Fibroblast of lung (primary cell): ENCODE data around the gene PGAP1. TPM values are rescaled to one million over a fixed set of nuclear protein-coding genes. Genes with fewer than 3 reads are reported as not detected.

Experiments used
- DNase-seq, 2 donors: peaks; one replicate each; pipeline versions ENCODE4 v3.0.0 to v3.0.0-alpha.2; 2010; ENCODE audit warnings: low read depth in 2 of 2
- H2AFZ ChIP-seq: 2 replicates; pipeline ENCODE4 v1.5.1; 2012; ENCODE audit warnings: low read length, control low read depth, inconsistent platforms
- H3K27ac ChIP-seq: 2 replicates; pipeline ENCODE4 v1.5.1; 2011; ENCODE audit warnings: low read length, control low read depth; ENCODE audit not compliant: insufficient read depth
- H3K27me3 ChIP-seq: 2 replicates; pipeline ENCODE4 v1.5.1; 2011; ENCODE audit warnings: mild to moderate bottlenecking, low read length; ENCODE audit not compliant: control insufficient read depth, insufficient read depth
- H3K36me3 ChIP-seq: 2 replicates; pipeline ENCODE4 v1.5.1; 2011; ENCODE audit warnings: low read length; ENCODE audit not compliant: control insufficient read depth, insufficient read depth
- H3K4me1 ChIP-seq: 2 replicates; pipeline ENCODE4 v1.5.1; 2011; ENCODE audit warnings: low read length; ENCODE audit not compliant: control insufficient read depth, insufficient read depth; ENCODE audit errors: extremely low read depth
- H3K4me2 ChIP-seq: 2 replicates; pipeline ENCODE4 v1.5.1; 2011; ENCODE audit warnings: low read length, control low read depth; ENCODE audit not compliant: insufficient read depth; ENCODE audit errors: extremely low read depth
- H3K4me3 ChIP-seq, 4 experiments: fragments of 200-600 bp in 1 of 4; sonication (generic) in 1 of 4; replicated peaks in 1 of 4; 2 replicates each; pipeline ENCODE4 v1.5.1; 2011 to 2016; ENCODE audit warnings: low read length in 4 of 4, low read depth in 3 of 4, mild to moderate bottlenecking in 3 of 4, control low read depth in 2 of 4, inconsistent platforms in 1 of 4, mixed read lengths in 1 of 4; ENCODE audit not compliant: insufficient read depth in 1 of 4; ENCODE audit errors: control extremely low read depth in 1 of 4
- H3K79me2 ChIP-seq: 2 replicates; pipeline ENCODE4 v1.5.1; 2012; ENCODE audit warnings: mild to moderate bottlenecking, low read length, inconsistent platforms; ENCODE audit not compliant: control insufficient read depth, insufficient read depth
- H3K9ac ChIP-seq: 2 replicates; pipeline ENCODE4 v1.5.1; 2011; ENCODE audit warnings: mild to moderate bottlenecking, low read length, control low read depth; ENCODE audit not compliant: insufficient read depth
- H3K9me3 ChIP-seq: 2 replicates; pipeline ENCODE4 v1.5.1; 2012; ENCODE audit warnings: low read depth, low read length; ENCODE audit not compliant: control insufficient read depth, insufficient read depth
- H4K20me1 ChIP-seq: 2 replicates; pipeline ENCODE4 v1.5.1; 2011; ENCODE audit warnings: low read length; ENCODE audit not compliant: control insufficient read depth, insufficient read depth; ENCODE audit errors: extremely low read depth
- CTCF ChIP-seq, 2 donors: IDR thresholded peaks in 1 of 2; conservative IDR thresholded peaks in 1 of 2; 1 replicate in 1 of 2; 2 replicates in 1 of 2; pipeline ENCODE4 v1.5.1; 2011 to 2012; ENCODE audit warnings: low read length in 2 of 2, control low read depth in 1 of 2, inconsistent platforms in 1 of 2, low read depth in 1 of 2, mild to moderate bottlenecking in 1 of 2
- EZH2 ChIP-seq: IDR thresholded peaks from 2 replicates; pipeline ENCODE4 v1.5.1; 2012; ENCODE audit warnings: low read length, control low read depth, mild to moderate bottlenecking; ENCODE audit errors: missing control alignments
- polyA plus RNA-seq, 2 donors: library from polyadenylated mRNA; depleted of rRNA in 1 of 2; stranded (reverse) in 1 of 2; unstranded in 1 of 2; fragments of >200 nt; gene quantifications; 2 replicates each; pipeline ENCODE4 v1.2.1, GENCODE V29; 2011 to 2012; ENCODE audit warnings: missing spikeins in 1 of 2
- total RNA-seq: library from RNA; depleted of rRNA; stranded (reverse); fragments of >200 nt; gene quantifications from 2 replicates; pipeline ENCODE4 v1.2.1, GENCODE V29; 2014

The PGAP1 gene
- total and polyA plus RNA-seq, 2 donors (not counting 1 experiment from before 2014, with no cell fraction given), result 7.0 to 12.1 TPM

- no peak overlapping the region for H3K27ac ChIP-seq
- DNase-seq, result no peak
- no peaks in the 10 kb centered on the region for H3K36me3 ChIP-seq
- H3K4me2 ChIP-seq, result no peak overlapping the region
- no peaks in the 10 kb centered on the region for H4K20me1 ChIP-seq
- H3K4me1 ChIP-seq, result peaks cover 2% of the 10 kb centered on the region
- no peaks in the 10 kb centered on the region for H3K27me3 ChIP-seq
- H3K4me3 ChIP-seq, result no peak overlapping the region
- TF ChIP-seq CTCF (conservative IDR thresholded peaks at IDR 0.05 in 1 of 2, IDR thresholded peaks at IDR 0.05 in 1 of 2; ENCODE audit: low read depth in 1 of 2, low read length in 2 of 2), result no peak
- no peak for TF ChIP-seq EZH2
- no peak overlapping the region for H3K9ac ChIP-seq
- H2AFZ ChIP-seq, result peak overlapping the region; percentile 33
- H3K79me2 ChIP-seq, result no peaks in the 10 kb centered on the region
- no peaks in the 10 kb centered on the region for H3K9me3 ChIP-seq
Measured at GRCh38 chr2:196970099-196970498, 43.6 kb upstream of the PGAP1 start.

- H4K20me1 ChIP-seq, result no peaks in the 10 kb centered on the region
- no peak overlapping the region for H3K9ac ChIP-seq
- DNase-seq, result no peak
- H2AFZ ChIP-seq, result no peak overlapping the region
- H3K79me2 ChIP-seq, result no peaks in the 10 kb centered on the region
- no peak overlapping the region for H3K4me3 ChIP-seq
- H3K27ac ChIP-seq, result no peak overlapping the region
- peaks cover 2% of the 10 kb centered on the region for H3K4me1 ChIP-seq
- no peaks in the 10 kb centered on the region for H3K27me3 ChIP-seq
- no peaks in the 10 kb centered on the region for H3K36me3 ChIP-seq
- H3K4me2 ChIP-seq, result no peak overlapping the region
- H3K9me3 ChIP-seq, result no peaks in the 10 kb centered on the region
- TF ChIP-seq CTCF (conservative IDR thresholded peaks at IDR 0.05 in 1 of 2, IDR thresholded peaks at IDR 0.05 in 1 of 2; ENCODE audit: low read depth in 1 of 2, low read length in 2 of 2) (no peak), EZH2 (no peak)
Measured at GRCh38 chr2:196968516-196968915, 42.0 kb upstream of the PGAP1 start.

GRCh38 chr2:196967775-196968174 is 41.3 kb upstream of the PGAP1 start:
- no peak overlapping the region for H3K27ac ChIP-seq
- H3K9me3 ChIP-seq, result no peaks in the 10 kb centered on the region
- DNase-seq, result no peak
- TF ChIP-seq EZH2 (no peak), CTCF (conservative IDR thresholded peaks at IDR 0.05 in 1 of 2, IDR thresholded peaks at IDR 0.05 in 1 of 2; ENCODE audit: low read depth in 1 of 2, low read length in 2 of 2) (no peak)
- no peaks in the 10 kb centered on the region for H3K79me2 ChIP-seq
- no peaks in the 10 kb centered on the region for H4K20me1 ChIP-seq
- no peaks in the 10 kb centered on the region for H3K36me3 ChIP-seq
- peaks cover 2% of the 10 kb centered on the region for H3K4me1 ChIP-seq
- no peaks in the 10 kb centered on the region for H3K27me3 ChIP-seq
- no peak overlapping the region for H3K4me3 ChIP-seq
- peak overlapping the region; percentile 76 for H3K4me2 ChIP-seq
- H3K9ac ChIP-seq, result no peak overlapping the region
- peak overlapping the region; percentile 10 for H2AFZ ChIP-seq
